Stimulated activated CD4-positive, alpha-beta T cell treated with anti-CD3 and anti-CD28 coated beads, Interleukin-2, amount 100 ng/mL, for 48 hours (primary cell): ENCODE measurements around the gene PRICKLE3.

Experiments
- DNase-seq, 2 donors: peaks; one replicate each; pipeline ENCODE4 v3.0.0-alpha.2; 2020

Gene PRICKLE3

GRCh38 chrX:49204709-49205108 is 18.5 kb upstream of the PRICKLE3 start:
- DNase-seq = no peak

GRCh38 chrX:49204017-49204416 is 17.8 kb upstream of the PRICKLE3 start:
- no peak for DNase-seq

- no peak for DNase-seq
Observed at GRCh38 chrX:49203536-49203935, 17.4 kb upstream of the PRICKLE3 start.

GRCh38 chrX:49202022-49202421 is 15.8 kb upstream of the PRICKLE3 start:
- no peak for DNase-seq

- DNase-seq = peak; percentile 79 to 85
Observed at GRCh38 chrX:49199906-49200771, 14.0 kb upstream of the PRICKLE3 start, which contains the start of gene SYP. TSS of gene SYP (minus strand) at chrX:49200193. CDS start at chrX:49200186, 7 bp downstream.

- no peak for DNase-seq
Observed at GRCh38 chrX:49199315-49199595, 13.1 kb upstream of the PRICKLE3 start.

GRCh38 chrX:49198540-49199314 is 12.6 kb upstream of the PRICKLE3 start:
- no peak for DNase-seq

- no peak for DNase-seq
Observed at GRCh38 chrX:49197543-49198087, 11.4 kb upstream of the PRICKLE3 start.

- DNase-seq = no peak
Observed at GRCh38 chrX:49193542-49193964, 7.4 kb upstream of the PRICKLE3 start.

GRCh38 chrX:49192722-49193328 is 6.7 kb upstream of the PRICKLE3 start:
- peak in 1 of 2 donors; percentile 42 for DNase-seq

- DNase-seq = no peak
Observed at GRCh38 chrX:49191574-49192011, 5.4 kb upstream of the PRICKLE3 start.

- peak; percentile 68 for DNase-seq
Observed at GRCh38 chrX:49190821-49191573, 4.8 kb upstream of the PRICKLE3 start.

GRCh38 chrX:49189606-49190005 is 3.4 kb upstream of the PRICKLE3 start:
- no peak for DNase-seq

GRCh38 chrX:49188468-49189076 is 2.4 kb upstream of the PRICKLE3 start:
- no peak for DNase-seq

GRCh38 chrX:49187526-49187925 is 1.4 kb upstream of the PRICKLE3 start:
- no peak for DNase-seq

GRCh38 chrX:49187028-49187394 is 838 bp upstream of the PRICKLE3 start:
- no peak for DNase-seq

- DNase-seq = no peak
Observed at GRCh38 chrX:49184294-49185281, 1.6 kb downstream of the PRICKLE3 start.

- DNase-seq = no peak
Observed at GRCh38 chrX:49183701-49184281, 2.4 kb downstream of the PRICKLE3 start.

GRCh38 chrX:49179358-49179757 is 6.8 kb downstream of the PRICKLE3 start:
- no peak for DNase-seq

GRCh38 chrX:49178537-49178936 is 7.6 kb downstream of the PRICKLE3 start:
- DNase-seq = no peak
